NCI-H1417 (cell line): ENCODE data around the gene GTF2IRD2.
"Not testable (repeated sequence)": the region's sequence is repeated elsewhere in the genome, so short reads cannot be mapped to it uniquely, and the experiment has no call there.

ENCODE experiments used
- DNase-seq, 3 experiments: peaks; one replicate each; lab custom pipeline; 2025; lab: John Stamatoyannopoulos, UW

The GTF2IRD2 gene

GRCh38 chr7:74788369-74789150 is 62.8 kb downstream of the GTF2IRD2 start:
- DNase-seq, result peak; percentile 75 to 93 (median 86)

- not testable (repeated sequence) for DNase-seq
These were observed 67.8 kb downstream of the GTF2IRD2 start for GRCh38 chr7:74783595-74783994.

GRCh38 chr7:74781746-74782145 is 69.7 kb downstream of the GTF2IRD2 start:
- DNase-seq, result not testable (repeated sequence)

- not testable (repeated sequence) for DNase-seq
These were observed 72.4 kb downstream of the GTF2IRD2 start for GRCh38 chr7:74779053-74779452.

GRCh38 chr7:74775111-74775510 is 76.3 kb downstream of the GTF2IRD2 start:
- DNase-seq, result not testable (repeated sequence)

GRCh38 chr7:74773760-74774750 is 77.3 kb downstream of the GTF2IRD2 start, which contains the start of gene NCF1:
Gene NCF1, plus strand, starts transcription at chr7:74774011. Its CDS starts 21 bp downstream, at chr7:74774032.
- DNase-seq, result not testable (repeated sequence)

- DNase-seq, result not testable (repeated sequence)
These were observed 79.3 kb downstream of the GTF2IRD2 start for GRCh38 chr7:74772093-74772492.

- DNase-seq, result not testable (repeated sequence)
These were observed 81.3 kb downstream of the GTF2IRD2 start for GRCh38 chr7:74770062-74770461.

- not testable (repeated sequence) for DNase-seq
These were observed 84.4 kb downstream of the GTF2IRD2 start for GRCh38 chr7:74766991-74767390.

- not testable (repeated sequence) for DNase-seq
These were observed 84.9 kb downstream of the GTF2IRD2 start for GRCh38 chr7:74766509-74766908.

GRCh38 chr7:74765205-74765918 is 86.0 kb downstream of the GTF2IRD2 start:
- not testable (repeated sequence) for DNase-seq

- not testable (repeated sequence) for DNase-seq
These were observed 92.4 kb downstream of the GTF2IRD2 start for GRCh38 chr7:74758982-74759381.

- DNase-seq, result not testable (repeated sequence)
These were observed 93.1 kb downstream of the GTF2IRD2 start for GRCh38 chr7:74758268-74758667.

GRCh38 chr7:74756673-74757072 is 94.7 kb downstream of the GTF2IRD2 start:
- DNase-seq, result not testable (repeated sequence)

GRCh38 chr7:74753921-74754482 is 97.4 kb downstream of the GTF2IRD2 start:
- DNase-seq, result not testable (repeated sequence)
